Spinal cord (tissue), 10 donors: ENCODE measurements around the gene ATAD1. TPM values are rescaled to one million over a fixed set of nuclear protein-coding genes. Genes with fewer than 3 reads are reported as not detected.

Experiments
- DNase-seq, 6 donors: peaks; one replicate each; pipeline versions ENCODE4 v3.0.0 to v3.0.0-alpha.2; 2013 to 2015; ENCODE audit warnings: low spot score in 6 of 6, low read depth in 4 of 6
- H3K27ac ChIP-seq: one replicate; pipeline ENCODE4 v1.5.1; 2013; ENCODE audit warnings: low read depth, low read length, control low read depth
- H3K27me3 ChIP-seq: one replicate; pipeline ENCODE4 v1.6.1; 2013; ENCODE audit warnings: low read length; ENCODE audit not compliant: control insufficient read depth, insufficient read depth
- H3K36me3 ChIP-seq: one replicate; pipeline ENCODE4 v1.6.1; 2013; ENCODE audit warnings: low read length; ENCODE audit not compliant: control insufficient read depth, insufficient read depth
- H3K4me1 ChIP-seq: one replicate; pipeline ENCODE4 v1.6.1; 2013; ENCODE audit warnings: low read length; ENCODE audit not compliant: control insufficient read depth, insufficient read depth
- H3K4me3 ChIP-seq: one replicate; pipeline ENCODE4 v1.5.1; 2013; ENCODE audit warnings: low read depth, low read length, control low read depth
- H3K9me3 ChIP-seq: one replicate; pipeline ENCODE4 v1.6.1; 2013; ENCODE audit warnings: low read length; ENCODE audit not compliant: control insufficient read depth, insufficient read depth
- WGBS: methylation state at CpG from one replicate; pipeline ENCODE4 v1.1.5; 2013; ENCODE audit warnings: missing lambda C conversion rate; ENCODE audit not compliant: insufficient coverage; 5-methylcytosine and 5-hydroxymethylcytosine counted together
- polyA plus RNA-seq, 2 donors: library from polyadenylated mRNA; unstranded; fragments of 120-200 nt; gene quantifications; one replicate each; pipeline ENCODE4 v1.2.1, GENCODE V29; 2013; ENCODE audit not compliant: insufficient read length in 2 of 2
- total RNA-seq, 2 donors: library from RNA; depleted of rRNA in 1 of 2; stranded (reverse); fragments of 120-200 nt in 1 of 2; fragments of >200 nt in 1 of 2; gene quantifications; one replicate each; pipeline versions ENCODE4 v1.2.3 to v1.2.4, GENCODE V29; 2013 to 2014
- donor health status: healthy.

Gene ATAD1
- total and polyA plus RNA-seq, 4 donors: 52.7 to 91.5 (median 60.7) TPM

GRCh38 chr10:87724789-87725188 is 93.2 kb downstream of the ATAD1 start:
- Histone ChIP-seq H3K4me1 (no peaks in the 10 kb centered on the region), H3K36me3 (no peaks in the 10 kb centered on the region), H3K9me3 (no peaks in the 10 kb centered on the region), H3K27ac (no peak overlapping the region), H3K27me3 (no peaks in the 10 kb centered on the region), H3K4me3 (no peak overlapping the region)
- DNase-seq: no peak
- 98% methylated on average over 5 of the region's 5 CpGs for WGBS

DNA sequence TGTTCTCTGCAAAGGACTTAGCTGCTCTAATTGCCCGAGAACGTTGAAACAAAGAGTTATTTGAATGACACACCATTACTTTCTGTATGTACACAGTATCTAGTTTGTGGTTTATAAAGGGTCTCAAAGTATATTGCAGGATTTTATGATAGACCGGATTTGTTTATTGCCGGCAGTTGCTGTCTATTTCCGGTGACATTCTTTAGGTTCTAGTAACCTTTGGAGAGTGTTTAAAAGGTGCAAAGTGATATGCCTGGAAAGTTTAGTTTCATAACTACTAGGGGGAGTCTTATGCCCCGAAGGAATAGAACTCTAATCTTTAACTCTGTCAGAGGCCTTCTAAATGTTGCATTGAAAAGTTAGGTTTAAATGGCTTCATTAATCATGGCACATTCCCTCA is 94.5 kb downstream of the ATAD1 start:
- no peaks in the 10 kb centered on the region for H3K4me1 ChIP-seq
- WGBS: no CpG with 5 or more reads among the region's 6 CpGs
- DNase-seq: no peak
- no peak overlapping the region for H3K27ac ChIP-seq
- H3K27me3 ChIP-seq: no peaks in the 10 kb centered on the region
- no peaks in the 10 kb centered on the region for H3K9me3 ChIP-seq
- H3K4me3 ChIP-seq: no peak overlapping the region
- no peaks in the 10 kb centered on the region for H3K36me3 ChIP-seq

DNA sequence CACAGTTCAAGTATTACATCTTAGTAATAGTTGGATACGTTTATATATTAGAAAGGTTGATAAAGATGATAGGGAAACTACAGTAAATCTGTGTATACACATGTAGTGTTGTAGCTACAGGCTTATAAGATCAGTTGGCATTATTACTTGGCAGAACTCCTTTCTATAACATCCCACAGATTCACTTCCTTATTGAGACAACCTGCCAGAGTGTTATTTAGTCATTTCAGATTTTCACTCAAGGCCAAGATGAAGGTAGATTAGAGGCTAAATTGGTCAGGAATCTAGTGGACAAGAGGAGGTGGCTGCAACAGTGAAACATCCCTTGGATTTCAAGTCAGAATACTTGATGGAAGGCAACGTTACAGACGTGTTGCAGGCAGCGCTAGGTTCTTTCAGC is 95.3 kb downstream of the ATAD1 start:
- Histone ChIP-seq H3K4me3 (no peak overlapping the region), H3K27ac (no peak overlapping the region), H3K9me3 (no peaks in the 10 kb centered on the region), H3K27me3 (no peaks in the 10 kb centered on the region), H3K36me3 (no peaks in the 10 kb centered on the region), H3K4me1 (no peaks in the 10 kb centered on the region)
- DNase-seq: no peak
- 61% methylated on average over 3 of the region's 4 CpGs for WGBS

DNA sequence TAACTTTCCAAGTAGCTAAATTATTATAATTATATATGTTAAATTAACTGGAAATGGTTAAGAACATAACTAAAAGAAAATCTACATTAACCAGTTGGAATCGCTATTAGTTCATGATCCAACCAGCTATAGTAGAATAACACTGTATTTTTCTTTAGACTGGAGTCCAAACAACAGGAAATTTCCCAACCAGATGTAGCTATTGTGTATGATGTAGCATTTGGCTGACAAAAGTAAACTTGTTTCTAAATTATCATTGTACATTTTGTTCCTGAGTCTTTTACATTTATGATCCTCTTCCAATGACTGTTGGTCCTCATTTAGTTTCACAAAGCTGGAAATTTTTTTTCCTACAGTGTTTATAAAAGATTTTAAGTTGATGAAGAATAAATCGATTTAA is 96.2 kb downstream of the ATAD1 start:
- Histone ChIP-seq H3K9me3 (no peaks in the 10 kb centered on the region), H3K36me3 (no peaks in the 10 kb centered on the region), H3K27ac (no peak overlapping the region), H3K4me3 (no peak overlapping the region), H3K27me3 (no peaks in the 10 kb centered on the region), H3K4me1 (no peaks in the 10 kb centered on the region)
- 100% methylated on average over 1 of the region's 2 CpGs for WGBS
- DNase-seq: no peak

DNA sequence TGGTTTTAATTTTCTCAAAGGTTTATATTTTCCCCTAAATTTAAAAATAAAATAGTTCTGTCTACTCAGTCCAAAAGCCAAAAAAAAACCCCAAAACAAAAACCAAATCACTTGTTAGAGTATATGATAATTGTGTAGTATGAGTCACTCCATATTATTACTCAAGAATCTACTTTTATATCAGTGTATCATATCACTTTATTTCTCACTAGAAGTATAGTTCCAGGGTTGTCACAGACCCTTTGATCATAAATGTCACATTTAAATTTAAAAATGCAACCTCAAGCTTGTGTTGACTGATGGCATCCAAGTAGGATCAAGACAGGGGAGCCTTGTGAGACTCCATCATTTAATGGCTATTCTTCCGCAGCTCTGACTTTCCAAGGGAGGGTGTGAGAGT is 97.4 kb downstream of the ATAD1 start:
- Histone ChIP-seq H3K4me3 (no peak overlapping the region), H3K36me3 (no peaks in the 10 kb centered on the region), H3K27ac (no peak overlapping the region), H3K9me3 (no peaks in the 10 kb centered on the region), H3K4me1 (no peaks in the 10 kb centered on the region), H3K27me3 (no peaks in the 10 kb centered on the region)
- WGBS: no CpG with 5 or more reads among the region's 1 CpG
- DNase-seq: no peak

GRCh38 chr10:87716348-87716670 is 101.7 kb downstream of the ATAD1 start:
- WGBS: no CpG with 5 or more reads among the region's 4 CpGs
- Histone ChIP-seq H3K36me3 (no peaks in the 10 kb centered on the region), H3K4me3 (no peak overlapping the region), H3K27ac (no peak overlapping the region), H3K4me1 (no peaks in the 10 kb centered on the region), H3K9me3 (no peaks in the 10 kb centered on the region), H3K27me3 (no peaks in the 10 kb centered on the region)
- DNase-seq: no peak

DNA sequence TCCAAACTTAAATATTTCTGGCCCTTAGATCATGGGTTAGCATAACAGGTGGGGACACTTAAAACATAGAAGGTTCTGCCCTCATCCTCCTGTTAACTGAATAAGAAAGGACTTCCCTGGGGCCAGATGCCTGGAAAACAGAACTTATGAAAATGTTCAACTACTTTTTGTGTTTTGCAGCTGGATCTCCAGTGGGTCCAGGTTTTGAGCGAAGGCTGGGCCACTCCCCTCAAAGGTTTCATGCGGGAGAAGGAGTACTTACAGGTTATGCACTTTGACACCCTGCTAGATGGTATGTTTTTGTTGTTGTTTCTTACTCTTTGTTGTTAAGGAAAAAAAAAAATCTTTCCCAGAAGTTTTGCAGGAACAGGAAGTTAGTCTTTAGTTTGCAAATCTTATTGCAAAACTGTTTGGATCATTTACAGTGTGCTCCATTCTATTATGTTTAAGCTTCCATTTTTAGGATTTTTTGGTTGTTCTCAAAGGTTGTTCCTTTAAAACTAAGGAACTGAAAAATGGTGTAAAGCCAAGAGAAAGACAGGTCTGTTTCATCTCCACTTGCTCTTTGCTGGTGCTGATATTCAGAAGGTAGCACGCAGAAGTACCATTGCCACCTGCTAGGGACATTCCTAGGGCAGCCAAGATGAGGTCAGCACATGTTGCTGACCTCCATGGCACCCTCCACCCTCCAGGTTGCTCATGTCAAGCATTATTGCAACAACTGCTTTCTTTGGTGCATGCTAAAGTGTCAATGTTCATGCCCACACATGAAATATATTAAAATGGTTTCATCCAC is 102.3 kb downstream of the ATAD1 start:
- Histone ChIP-seq H3K27ac (no peak overlapping the region), H3K4me1 (no peaks in the 10 kb centered on the region), H3K9me3 (no peaks in the 10 kb centered on the region), H3K36me3 (no peaks in the 10 kb centered on the region), H3K4me3 (no peak overlapping the region), H3K27me3 (no peaks in the 10 kb centered on the region)
- 81% methylated on average over 3 of the region's 3 CpGs for WGBS
- no peak for DNase-seq

GRCh38 chr10:87713707-87714106 is 104.3 kb downstream of the ATAD1 start:
- Histone ChIP-seq H3K4me1 (no peaks in the 10 kb centered on the region), H3K4me3 (no peak overlapping the region), H3K27ac (no peak overlapping the region), H3K36me3 (no peaks in the 10 kb centered on the region), H3K27me3 (no peaks in the 10 kb centered on the region), H3K9me3 (no peaks in the 10 kb centered on the region)
- WGBS: no CpG with 5 or more reads among the region's 3 CpGs
- DNase-seq: no peak

- Histone ChIP-seq H3K36me3 (no peaks in the 10 kb centered on the region), H3K4me3 (no peak overlapping the region), H3K9me3 (no peaks in the 10 kb centered on the region), H3K27ac (no peak overlapping the region), H3K27me3 (no peaks in the 10 kb centered on the region), H3K4me1 (no peaks in the 10 kb centered on the region)
- DNase-seq: no peak
- WGBS: 93% methylated on average over 3 of the region's 11 CpGs
Measured at GRCh38 chr10:87712913-87713616, 105.0 kb downstream of the ATAD1 start.

- DNase-seq: no peak
- Histone ChIP-seq H3K4me3 (no peak overlapping the region), H3K36me3 (no peaks in the 10 kb centered on the region), H3K9me3 (no peaks in the 10 kb centered on the region), H3K27me3 (no peaks in the 10 kb centered on the region), H3K27ac (no peak overlapping the region), H3K4me1 (no peaks in the 10 kb centered on the region)
- 100% methylated on average over 1 of the region's 4 CpGs for WGBS
Measured at GRCh38 chr10:87707254-87707653, 110.8 kb downstream of the ATAD1 start.
